Fibroblast of peridontal ligament (primary cell): ENCODE measurements around the gene KATNAL2.

Source experiments
- DNase-seq: peaks from one replicate; pipeline ENCODE4 v3.0.0-alpha.2; 2010; ENCODE audit errors: extremely low read depth

The KATNAL2 gene, protein sequence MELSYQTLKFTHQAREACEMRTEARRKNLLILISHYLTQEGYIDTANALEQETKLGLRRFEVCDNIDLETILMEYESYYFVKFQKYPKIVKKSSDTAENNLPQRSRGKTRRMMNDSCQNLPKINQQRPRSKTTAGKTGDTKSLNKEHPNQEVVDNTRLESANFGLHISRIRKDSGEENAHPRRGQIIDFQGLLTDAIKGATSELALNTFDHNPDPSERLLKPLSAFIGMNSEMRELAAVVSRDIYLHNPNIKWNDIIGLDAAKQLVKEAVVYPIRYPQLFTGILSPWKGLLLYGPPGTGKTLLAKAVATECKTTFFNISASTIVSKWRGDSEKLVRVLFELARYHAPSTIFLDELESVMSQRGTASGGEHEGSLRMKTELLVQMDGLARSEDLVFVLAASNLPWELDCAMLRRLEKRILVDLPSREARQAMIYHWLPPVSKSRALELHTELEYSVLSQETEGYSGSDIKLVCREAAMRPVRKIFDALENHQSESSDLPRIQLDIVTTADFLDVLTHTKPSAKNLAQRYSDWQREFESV

DNA sequence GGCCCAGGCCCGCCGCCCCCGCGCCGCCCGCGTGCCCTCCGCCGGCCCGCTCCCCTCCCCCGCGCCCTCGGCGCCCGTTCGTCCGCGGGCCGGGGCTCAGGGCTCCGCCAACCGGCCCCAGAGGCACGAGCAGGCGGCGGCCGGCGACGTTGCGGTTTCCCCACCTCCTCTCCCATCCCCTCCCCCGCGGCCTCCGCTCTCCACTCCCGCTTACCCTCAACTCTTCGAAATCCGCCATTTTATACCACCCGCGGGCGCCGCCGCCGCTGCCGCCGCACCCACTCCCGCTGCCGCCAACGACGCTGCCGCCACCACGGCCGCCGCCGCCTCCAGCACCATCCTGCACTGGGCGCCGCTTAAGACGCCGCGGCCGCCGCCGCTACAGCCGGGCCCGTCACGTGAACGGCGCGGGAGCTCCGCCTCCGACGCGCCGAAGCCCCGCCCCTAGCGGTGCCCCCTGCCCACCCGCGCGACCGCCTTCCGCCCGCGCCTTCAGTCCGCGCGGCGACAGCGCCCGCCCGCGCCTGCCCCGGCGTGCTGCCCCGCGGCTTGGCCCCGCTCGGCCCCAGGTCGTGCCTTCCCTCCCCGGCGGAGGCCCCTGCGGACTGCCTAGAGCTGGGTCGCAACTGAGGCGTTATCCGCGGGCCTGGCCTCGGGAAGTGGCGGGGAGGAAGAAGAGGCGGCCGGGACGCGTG, at the start of gene KATNAL2, which contains the start of gene PIAS2:
Gene KATNAL2 (plus strand): TSS at position 495 of the 695 bp plus-strand sequence. CDS start 29,271 bp downstream, outside the sequence.
Gene PIAS2 (minus strand): TSS at position 400 of the 695 bp plus-strand sequence. CDS start 162 bp downstream, at position 238.
- peak; percentile 51 for DNase-seq

DNA sequence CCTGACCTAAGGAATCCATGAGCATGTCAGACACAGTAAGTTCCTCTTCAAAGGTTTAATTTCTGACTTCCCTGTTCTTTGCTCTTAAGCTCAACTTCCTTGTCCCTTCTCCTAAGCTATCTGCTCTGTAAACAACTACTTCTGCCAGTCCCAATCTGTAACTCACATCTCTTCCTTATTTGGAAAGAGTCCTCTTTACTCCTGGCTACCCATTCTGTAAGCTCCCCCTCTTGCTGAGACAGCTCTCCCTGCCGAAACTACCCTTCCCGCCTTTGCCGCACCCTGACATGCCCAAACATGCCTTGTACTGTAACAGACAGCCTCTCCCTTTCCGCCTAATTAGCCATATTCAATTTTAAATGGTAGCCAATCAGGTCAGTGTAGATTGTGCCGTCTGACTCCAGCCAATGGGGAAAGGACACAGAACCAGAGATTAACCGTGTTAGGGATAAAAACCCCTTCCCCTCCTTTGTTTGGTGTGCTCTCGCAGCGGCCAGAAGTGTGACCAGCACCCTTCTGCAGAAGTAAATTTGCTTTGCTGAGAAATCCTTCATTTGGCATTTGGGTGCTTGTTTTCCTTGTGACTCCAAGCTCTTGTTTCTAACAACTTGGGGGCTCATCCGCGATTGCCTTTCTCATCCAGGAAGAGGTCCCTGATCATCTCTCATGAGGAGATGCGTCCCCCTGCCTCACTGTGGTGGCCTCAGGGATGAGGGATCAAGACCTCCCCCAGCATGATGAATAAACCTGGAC, 49.1 kb upstream of the KATNAL2 start:
- DNase-seq, result no peak

DNA sequence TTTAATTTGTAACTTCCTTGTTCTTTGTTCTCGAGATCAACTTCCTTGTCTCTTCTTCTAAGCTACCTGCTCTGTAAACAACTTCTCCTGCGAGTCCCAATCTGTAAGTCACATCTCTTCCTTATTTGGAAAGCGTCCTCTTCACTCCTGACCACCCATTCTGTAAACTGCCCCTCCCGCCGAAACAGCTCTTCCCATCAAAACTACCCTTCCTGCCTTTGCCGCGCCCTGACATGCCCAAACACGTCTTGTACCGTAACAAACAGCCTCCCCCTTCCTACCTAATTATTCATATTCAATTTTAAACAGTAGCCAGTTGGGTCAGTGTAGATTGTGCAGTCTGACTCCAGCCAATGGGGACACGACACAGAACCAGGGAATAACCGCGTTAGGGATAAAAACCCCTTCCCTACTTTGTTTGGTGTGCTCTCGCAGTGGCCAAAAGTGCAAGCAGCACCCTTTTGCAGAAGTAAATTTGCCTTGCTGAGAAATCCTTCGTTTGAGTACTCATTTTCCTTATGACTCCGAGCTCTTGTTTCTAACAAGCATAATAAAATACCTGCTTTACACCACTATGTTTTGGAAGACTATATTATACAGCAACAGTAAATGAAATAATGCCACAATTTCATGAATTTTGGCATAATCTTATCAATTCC, 39.9 kb upstream of the KATNAL2 start:
- no peak for DNase-seq

DNA sequence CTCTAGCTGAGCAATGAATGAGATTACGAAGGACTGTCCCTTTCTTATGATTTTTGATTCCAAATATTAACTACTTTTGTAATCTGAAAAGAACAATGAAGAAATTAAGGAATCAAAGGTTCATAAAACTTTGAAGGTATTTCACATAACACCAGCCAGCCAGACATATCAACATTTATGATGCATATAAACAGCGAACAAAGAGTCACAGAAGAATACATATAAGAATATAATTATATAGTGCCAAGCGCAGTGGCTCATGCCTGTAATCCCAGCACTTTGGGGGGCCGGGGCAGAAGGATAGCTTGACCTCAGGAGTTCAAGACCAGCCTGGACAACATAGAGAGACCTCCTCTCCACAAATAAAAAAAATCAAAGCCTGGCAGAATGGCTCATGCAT, 34.2 kb upstream of the KATNAL2 start:
- no peak for DNase-seq

DNA sequence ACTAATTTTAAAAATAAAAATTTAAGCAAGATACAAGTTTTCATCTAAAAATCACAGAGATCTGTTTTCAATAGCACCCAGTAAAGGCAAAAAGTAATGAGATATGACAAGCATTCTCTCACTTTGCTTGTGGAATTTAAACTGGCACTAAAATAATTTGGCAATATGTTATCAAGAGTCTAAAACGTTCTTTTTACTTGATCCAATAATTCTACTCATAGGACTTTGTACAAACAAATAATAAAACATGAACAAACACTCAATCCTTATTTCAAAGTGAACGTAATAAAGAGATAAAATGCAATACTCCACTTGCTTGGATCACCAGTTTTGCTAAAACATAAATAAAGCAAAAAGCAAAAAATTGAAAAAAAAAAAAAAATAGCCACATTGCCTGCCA, 30.5 kb upstream of the KATNAL2 start:
- DNase-seq, result no peak

DNA sequence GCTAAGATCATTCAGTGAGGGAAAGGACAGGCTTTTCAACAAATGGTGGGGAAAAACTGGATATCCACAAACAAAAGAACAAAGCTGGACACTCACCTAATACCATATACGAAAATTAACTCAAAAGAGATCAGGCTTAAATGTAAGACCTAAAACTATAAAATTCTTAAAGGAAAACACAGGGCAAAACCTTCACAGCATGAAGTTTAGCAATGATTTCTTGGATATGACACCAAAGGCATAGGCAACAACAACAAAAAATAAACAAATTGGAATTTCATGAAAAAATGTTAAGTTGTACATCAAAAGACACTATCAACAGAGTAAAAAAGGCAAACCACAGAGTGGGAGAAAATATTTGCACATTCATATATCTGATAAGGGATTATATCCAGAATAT, 28.4 kb upstream of the KATNAL2 start:
- DNase-seq, result no peak

DNA sequence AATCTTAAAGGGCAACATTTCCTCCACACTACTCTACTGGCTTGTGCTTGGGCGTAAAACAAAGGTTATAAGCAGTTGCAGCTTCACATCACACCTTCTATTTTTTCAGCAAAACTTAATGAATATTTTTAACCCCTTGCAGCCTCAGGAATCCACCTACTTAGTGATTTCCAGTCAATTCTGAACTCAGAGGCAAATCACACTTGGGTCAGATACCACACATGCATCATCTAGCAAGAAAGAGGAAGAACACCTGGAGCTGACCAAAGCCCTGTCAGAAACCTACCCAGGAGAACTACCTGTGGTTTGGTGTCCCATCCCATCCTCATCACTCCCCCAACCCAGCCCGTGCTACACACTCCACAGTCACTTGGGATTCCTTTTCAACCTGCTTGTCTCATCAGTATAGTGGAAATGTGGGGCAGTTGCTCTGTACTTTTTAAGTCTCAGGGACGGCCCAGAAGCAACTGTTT, 25.6 kb upstream of the KATNAL2 start:
- DNase-seq, result no peak

DNA sequence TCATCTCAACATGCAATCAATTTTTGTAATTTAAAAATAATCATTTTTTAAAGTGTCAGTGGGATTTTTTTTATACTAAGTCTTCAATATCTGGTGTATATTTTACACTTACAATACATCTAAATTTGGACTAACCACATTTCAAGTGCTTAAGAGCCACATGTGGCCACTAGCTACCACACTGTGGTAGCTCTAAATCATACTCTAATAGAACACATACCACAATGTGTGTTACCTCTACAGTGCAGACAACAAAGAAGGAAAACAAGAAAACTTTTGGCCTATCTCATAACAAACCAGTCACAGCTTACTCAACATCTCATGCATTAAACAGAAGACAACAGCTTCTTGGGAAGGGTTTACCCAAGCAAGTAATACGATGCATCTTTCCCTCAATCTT, 24.6 kb upstream of the KATNAL2 start:
- no peak for DNase-seq

DNA sequence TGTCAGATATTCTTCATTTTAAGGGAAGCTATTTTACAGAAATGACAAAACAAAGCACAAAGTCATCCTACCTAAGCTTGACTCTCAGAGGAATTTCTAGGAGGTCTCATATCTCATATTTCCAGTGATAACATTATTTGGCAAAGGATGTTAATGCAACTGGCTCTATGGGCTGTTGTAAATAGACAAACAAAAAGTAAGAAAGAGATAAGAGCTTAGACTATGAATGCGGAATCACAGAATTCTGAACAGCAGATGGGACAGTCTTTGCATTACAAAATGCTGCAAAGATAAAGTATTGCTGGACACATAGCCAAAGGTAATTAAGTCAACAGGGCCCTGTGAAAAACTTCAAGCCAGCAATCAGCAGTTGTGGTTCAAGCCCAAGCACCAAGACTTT, 24.0 kb upstream of the KATNAL2 start:
- DNase-seq, result no peak

DNA sequence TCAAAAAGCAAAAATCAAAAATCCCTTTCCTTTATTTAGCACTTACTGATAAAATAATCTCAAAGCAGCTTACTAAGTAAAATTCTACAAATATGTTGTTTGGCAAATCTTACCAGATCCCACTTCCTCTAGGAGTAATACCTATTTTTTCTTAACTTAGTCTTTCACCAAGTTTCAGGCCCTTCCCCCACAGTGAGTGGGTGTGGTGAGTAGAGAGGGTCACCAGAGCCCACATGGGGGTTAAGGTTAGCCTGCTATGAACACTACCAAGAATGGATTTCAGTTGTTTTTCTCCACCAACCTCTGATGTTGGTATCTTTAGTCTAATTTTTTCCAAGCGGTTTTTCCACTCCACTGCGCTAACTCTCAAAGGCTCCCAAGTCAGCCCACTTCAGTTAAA, 23.3 kb upstream of the KATNAL2 start:
- DNase-seq, result no peak

DNA sequence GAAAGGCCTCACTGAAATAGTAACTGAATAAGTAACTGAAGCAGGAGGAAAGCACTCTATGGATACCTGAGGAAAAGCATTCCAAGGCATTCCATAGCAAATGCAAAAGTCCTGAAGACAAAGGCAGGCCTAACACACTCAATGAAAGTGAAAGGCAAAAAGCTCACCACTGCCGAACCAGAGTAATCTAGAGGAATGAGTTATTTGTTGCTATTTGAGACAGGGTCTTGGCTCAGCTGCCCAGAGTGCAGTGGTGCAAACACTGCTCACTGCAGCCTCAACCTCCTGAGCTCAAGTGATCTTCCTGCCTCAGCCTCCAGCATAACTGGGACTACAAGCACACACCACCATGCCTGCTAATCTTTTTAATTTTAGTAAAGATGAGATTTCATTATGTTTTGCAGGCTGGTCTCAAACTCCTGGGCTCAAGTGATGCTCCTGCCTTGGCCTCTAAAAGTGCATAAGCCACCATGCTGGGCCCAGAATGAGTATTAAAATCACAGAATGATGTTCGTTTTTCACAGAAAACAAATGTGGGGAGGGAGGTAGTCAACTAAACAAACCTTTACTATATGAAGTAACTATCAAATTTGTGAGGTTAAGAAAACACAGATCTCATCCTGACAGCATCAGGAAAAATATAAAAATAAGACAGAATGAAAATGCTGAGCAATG, 18.0 kb upstream of the KATNAL2 start:
- peak; percentile 18 for DNase-seq

DNA sequence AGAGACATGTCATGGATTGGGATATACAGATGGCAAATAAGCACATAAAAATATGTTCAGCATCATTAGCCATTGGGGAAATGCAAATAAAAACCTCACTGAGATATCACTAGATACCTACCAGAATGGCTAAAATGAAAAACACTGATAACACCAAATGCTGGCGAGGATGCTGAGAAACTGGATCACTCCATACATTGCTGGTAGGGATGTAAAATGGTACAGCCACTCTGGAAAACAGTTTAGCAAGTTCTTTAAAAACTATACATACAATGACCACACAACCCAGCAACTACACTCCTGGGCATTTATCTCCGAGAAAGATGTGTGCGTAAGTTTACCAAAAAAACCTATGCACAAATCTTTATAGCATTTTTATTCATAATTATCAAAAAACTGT, 14.0 kb upstream of the KATNAL2 start:
- DNase-seq, result no peak

DNA sequence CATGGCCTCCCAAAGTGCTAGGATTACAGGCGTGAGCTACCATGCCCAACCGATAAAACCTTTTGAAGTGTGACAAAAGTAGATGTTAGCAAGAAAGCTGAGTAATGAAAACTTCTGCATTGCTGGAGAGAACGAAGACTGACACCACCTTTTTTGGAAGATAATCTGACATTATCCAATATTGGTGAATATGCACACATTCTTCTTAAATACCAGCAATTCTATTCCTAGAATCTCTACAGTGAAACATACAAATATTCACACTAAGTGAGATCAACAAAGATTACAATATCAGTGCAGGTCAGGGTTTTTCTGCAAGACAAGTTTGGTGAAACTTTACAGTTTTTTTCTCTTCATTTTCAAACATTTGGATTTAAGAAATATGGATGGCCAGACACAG, 7.9 kb upstream of the KATNAL2 start:
- DNase-seq, result no peak

DNA sequence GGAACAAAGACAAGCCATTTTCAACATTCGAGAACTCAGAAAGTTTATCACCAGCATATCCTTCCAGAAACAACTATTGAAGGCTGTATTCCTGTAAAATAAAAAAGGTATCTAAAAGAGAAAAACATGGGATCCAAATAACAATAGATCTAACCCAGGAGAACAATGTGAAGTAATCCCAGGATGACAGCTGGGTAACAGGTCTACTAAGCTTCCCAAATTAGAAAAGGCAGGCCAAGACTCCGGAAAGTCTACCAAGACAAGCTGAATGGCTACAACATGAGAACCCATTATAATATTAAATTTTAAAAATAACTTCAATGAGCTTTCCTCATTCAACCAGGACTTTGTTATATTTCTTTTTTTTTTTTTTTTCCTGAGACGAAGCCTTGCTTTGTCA, 6.5 kb upstream of the KATNAL2 start:
- no peak for DNase-seq

DNA sequence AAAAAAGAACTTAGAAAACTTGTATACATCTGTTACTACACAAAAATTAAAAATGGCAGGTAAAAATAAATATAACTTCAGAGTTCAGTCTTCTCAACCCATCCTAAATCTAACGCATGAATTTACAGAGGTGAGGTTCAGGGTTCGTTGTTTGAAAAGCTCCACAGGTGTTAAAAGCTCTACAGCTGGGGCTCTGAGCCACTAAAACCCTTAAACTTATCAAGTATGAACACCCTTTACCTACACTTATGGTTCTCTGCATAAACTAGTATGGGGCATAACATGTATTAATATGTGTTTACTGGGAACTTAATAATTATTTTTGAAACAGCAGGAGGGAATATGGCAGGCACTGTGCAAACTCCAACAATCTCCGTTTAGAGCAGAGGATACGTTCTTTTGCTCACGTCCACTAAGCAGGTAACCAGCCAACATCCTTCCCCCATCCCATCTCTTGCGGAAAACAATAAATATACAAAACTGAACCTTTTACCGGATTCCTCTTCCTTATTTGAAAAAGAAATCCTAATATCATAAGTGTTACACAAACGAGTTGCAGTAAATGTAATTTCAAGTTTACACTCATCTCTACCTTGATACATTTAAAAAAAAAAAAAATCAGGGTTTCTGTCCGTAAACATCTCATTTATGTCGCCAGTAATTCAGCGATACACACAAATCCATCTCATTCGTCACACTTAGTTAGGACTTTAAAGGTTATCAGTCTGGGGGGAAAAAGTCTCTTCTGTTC, 1.4 kb upstream of the KATNAL2 start:
- DNase-seq, result peak; percentile 12

DNA sequence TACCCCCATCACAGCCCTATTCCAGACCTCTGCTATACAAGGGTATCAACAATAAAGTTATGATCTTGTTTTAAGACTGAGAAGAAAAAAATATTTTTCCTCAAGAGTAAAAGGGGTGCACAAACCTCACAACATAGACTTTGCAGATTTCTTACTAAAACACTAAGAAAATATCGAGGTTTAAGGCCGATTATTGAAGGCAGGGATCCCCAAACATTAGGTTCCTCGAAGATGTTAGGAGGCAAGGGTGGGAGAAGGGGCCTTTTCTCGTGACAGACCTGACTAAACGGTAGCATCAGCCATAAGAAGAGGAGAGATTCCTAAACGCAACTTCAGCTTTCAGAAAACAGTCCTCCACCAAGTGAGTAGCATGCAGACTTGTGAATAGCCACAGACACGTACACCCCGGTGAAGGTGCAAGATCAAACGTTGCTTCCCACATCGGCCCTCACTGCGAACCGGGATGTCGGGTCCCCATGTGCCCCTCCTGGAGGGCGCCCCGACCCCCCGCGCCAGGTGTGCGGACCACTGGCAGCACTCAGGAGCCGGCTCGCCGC, 773 bp upstream of the KATNAL2 start:
- peak; percentile 41 for DNase-seq

DNA sequence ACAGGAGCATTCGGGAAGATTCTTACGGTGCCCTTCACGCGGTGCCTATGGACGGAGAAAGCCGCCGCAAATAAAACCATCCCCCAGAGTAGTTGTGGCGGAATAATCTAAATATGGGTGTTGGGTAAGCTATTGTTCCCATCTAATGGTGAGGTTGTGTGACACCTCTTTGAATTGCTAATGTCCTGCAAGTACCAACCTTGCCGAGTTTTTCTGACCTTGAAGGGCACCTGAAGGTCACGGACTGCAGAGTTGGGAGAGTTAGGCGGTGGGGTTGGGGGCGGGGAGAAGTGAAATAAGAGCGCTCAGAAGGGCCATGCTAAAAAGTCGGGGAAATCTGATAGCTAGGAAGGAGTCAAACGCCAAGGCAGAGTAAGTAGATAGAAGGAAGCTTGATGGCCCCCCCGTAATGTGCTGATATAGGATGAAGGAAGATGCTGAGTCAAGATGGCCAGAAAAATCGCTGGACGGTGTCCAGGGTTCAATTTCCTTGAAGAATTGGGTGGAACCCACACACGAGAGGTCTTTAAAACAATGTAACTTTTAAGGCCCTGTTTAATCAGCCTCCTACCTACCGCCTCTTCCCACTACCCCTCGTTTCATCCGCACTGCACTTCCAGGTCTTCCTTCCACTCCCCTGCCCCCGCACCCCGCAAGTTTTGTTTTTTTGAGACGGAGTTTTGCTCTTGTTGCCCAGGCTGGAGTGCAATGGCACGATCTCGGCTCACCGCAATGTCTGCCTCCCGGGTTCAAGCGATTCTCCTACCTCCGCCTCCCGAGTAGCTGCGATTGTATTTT, 600 bp downstream of the KATNAL2 start:
- DNase-seq, result peak; percentile 53

DNA sequence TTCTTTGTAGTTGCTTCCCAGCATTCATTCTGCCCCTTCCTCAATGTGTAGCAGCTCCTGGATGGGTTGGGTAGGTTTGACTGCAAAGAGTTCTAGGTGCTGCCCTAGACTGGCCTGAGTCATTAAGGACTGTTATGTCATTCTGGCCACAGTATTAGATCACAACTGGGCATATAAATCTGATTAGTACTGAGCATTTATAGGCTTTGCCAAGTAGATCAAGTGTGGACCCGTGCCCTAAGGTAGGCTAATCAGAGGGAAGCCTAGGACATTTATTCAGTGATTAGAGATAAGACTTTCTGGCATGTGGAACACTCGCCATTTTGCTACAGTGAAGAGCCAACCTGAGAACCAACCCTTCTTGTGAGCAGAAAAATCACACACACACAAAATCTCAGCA, 2.7 kb downstream of the KATNAL2 start:
- DNase-seq, result no peak

DNA sequence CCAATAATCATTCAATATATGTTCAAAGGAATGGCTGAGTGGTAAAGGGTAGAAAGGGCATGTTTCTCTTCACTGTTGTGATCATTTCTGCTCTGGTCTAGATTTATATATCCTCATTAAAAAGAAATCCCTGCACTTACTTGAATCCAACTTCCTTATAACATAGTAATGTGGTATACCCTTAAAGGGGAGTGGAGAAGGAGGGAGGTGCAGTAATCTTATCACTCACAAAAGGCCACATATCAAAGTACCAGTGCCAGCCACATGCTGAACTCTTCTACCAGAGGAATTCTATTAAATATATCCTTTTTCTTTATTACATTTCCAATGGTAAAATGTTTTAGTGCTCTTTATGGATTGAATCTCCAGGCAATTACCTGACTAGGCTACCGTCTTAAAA, 3.3 kb downstream of the KATNAL2 start:
- DNase-seq, result no peak
